ENCODE data around the gene STOML1. TPM values are rescaled to one million over a fixed set of nuclear protein-coding genes. Genes with fewer than 3 reads are reported as not detected.

Gene STOML1
- total RNA-seq, 2 experiments from 2014 or later, result 12.0 to 12.8 TPM

GRCh38 chr15:74032606-74033561 is 40.8 kb upstream of the STOML1 start:
- Mint-ChIP-seq H3K4me1 (no peaks in the 10 kb centered on the region), H3K36me3 (ENCODE audit: low read depth) (peaks cover 63% of the 10 kb centered on the region), H3K27ac (peak overlapping the region; percentile 25), H3K4me3 (no peak overlapping the region), H3K27me3 (no peaks in the 10 kb centered on the region), H3K9me3 (no peaks in the 10 kb centered on the region)
- POLR2A ChIA-PET, result no interaction called here
- no peak for DNase-seq
- CTCF ChIA-PET, result interaction anchor here (0.6 to 2.4 kb wide), 5 partner anchors 8 to 933 kb away, joined by 3 to 11 read pairs (median 4); no protein-coding TSS in a partner anchor

GRCh38 chr15:74032046-74032445 is 40.0 kb upstream of the STOML1 start:
- no peaks in the 10 kb centered on the region for H3K9me3 Mint-ChIP-seq
- ChIA-PET CTCF (interaction anchor here (1.0 to 1.7 kb wide), 3 partner anchors 9 to 59 kb away, joined by 3 to 5 read pairs (median 4); no protein-coding TSS in a partner anchor), POLR2A (no interaction called here)
- H3K36me3 Mint-ChIP-seq (ENCODE audit: low read depth), result peaks cover 57% of the 10 kb centered on the region
- no peaks in the 10 kb centered on the region for H3K4me1 Mint-ChIP-seq
- DNase-seq, result no peak
- H3K4me3 Mint-ChIP-seq, result no peak overlapping the region
- H3K27ac Mint-ChIP-seq, result peak overlapping the region; percentile 71
- no peaks in the 10 kb centered on the region for H3K27me3 Mint-ChIP-seq

GRCh38 chr15:74028646-74029045 is 36.6 kb upstream of the STOML1 start:
- no peak for DNase-seq
- Mint-ChIP-seq H3K4me3 (no peak overlapping the region), H3K27me3 (no peaks in the 10 kb centered on the region), H3K9me3 (no peaks in the 10 kb centered on the region), H3K36me3 (ENCODE audit: low read depth) (peaks cover 53% of the 10 kb centered on the region), H3K4me1 (no peaks in the 10 kb centered on the region), H3K27ac (no peak overlapping the region)
- CTCF ChIA-PET, result interaction anchor here (0.5 to 1.7 kb wide), 2 partner anchors 17 to 82 kb away, joined by 3 to 5 read pairs; no protein-coding TSS in a partner anchor
- POLR2A ChIA-PET, result no interaction called here

- no peaks in the 10 kb centered on the region for H3K4me1 Mint-ChIP-seq
- no peak for DNase-seq
- no peak overlapping the region for H3K27ac Mint-ChIP-seq
- peaks cover 56% of the 10 kb centered on the region for H3K36me3 Mint-ChIP-seq (ENCODE audit: low read depth)
- ChIA-PET POLR2A (no interaction called here), CTCF (interaction anchor here (0.9 to 1.7 kb wide), 5 partner anchors 18 to 154 kb away, joined by 3 to 5 read pairs (median 4); partner anchors contain the start of gene TBC1D21)
- no peaks in the 10 kb centered on the region for H3K27me3 Mint-ChIP-seq
- H3K9me3 Mint-ChIP-seq, result no peaks in the 10 kb centered on the region
- no peak overlapping the region for H3K4me3 Mint-ChIP-seq
Observed at GRCh38 chr15:74027688-74028087, 35.6 kb upstream of the STOML1 start.

- H3K27ac Mint-ChIP-seq, result no peak overlapping the region
- H3K27me3 Mint-ChIP-seq, result no peaks in the 10 kb centered on the region
- POLR2A ChIA-PET, result no interaction called here
- H3K36me3 Mint-ChIP-seq (ENCODE audit: low read depth), result peaks cover 57% of the 10 kb centered on the region
- peaks cover 15% of the 10 kb centered on the region for H3K4me1 Mint-ChIP-seq
- no peak for DNase-seq
- no peaks in the 10 kb centered on the region for H3K9me3 Mint-ChIP-seq
- H3K4me3 Mint-ChIP-seq, result no peak overlapping the region
- CTCF ChIA-PET, result no interaction called here
Observed at GRCh38 chr15:74025436-74025835, 33.3 kb upstream of the STOML1 start.

GRCh38 chr15:74024687-74025086 is 32.6 kb upstream of the STOML1 start:
- Mint-ChIP-seq H3K36me3 (ENCODE audit: low read depth) (peaks cover 58% of the 10 kb centered on the region), H3K27ac (no peak overlapping the region), H3K27me3 (no peaks in the 10 kb centered on the region), H3K9me3 (no peaks in the 10 kb centered on the region), H3K4me3 (no peak overlapping the region), H3K4me1 (peaks cover 20% of the 10 kb centered on the region)
- CTCF ChIA-PET, result interaction anchor here (1.1 to 1.4 kb wide), 3 partner anchors 15 to 52 kb away, joined by 3 to 4 read pairs (median 3); no protein-coding TSS in a partner anchor
- POLR2A ChIA-PET, result no interaction called here
- no peak for DNase-seq

- H3K36me3 Mint-ChIP-seq (ENCODE audit: low read depth), result peaks cover 53% of the 10 kb centered on the region
- DNase-seq, result no peak
- H3K27ac Mint-ChIP-seq, result no peak overlapping the region
- ChIA-PET POLR2A (no interaction called here), CTCF (interaction anchor here (1.0 kb wide), 1 partner anchor 13 kb away, joined by 3 read pairs; no protein-coding TSS in a partner anchor)
- no peak overlapping the region for H3K4me3 Mint-ChIP-seq
- H3K4me1 Mint-ChIP-seq, result peaks cover 20% of the 10 kb centered on the region
- no peaks in the 10 kb centered on the region for H3K9me3 Mint-ChIP-seq
- H3K27me3 Mint-ChIP-seq, result no peaks in the 10 kb centered on the region
Observed at GRCh38 chr15:74022706-74023470, 30.8 kb upstream of the STOML1 start.

GRCh38 chr15:74019734-74020133 is 27.6 kb upstream of the STOML1 start:
- POLR2A ChIA-PET, result no interaction called here
- Mint-ChIP-seq H3K4me3 (no peak overlapping the region), H3K27ac (no peak overlapping the region), H3K27me3 (no peaks in the 10 kb centered on the region), H3K9me3 (no peaks in the 10 kb centered on the region), H3K36me3 (ENCODE audit: low read depth) (peaks cover 48% of the 10 kb centered on the region), H3K4me1 (peaks cover 34% of the 10 kb centered on the region)
- CTCF ChIA-PET, result interaction anchor here (1.0 kb wide), 1 partner anchor 14 kb away, joined by 5 read pairs; no protein-coding TSS in a partner anchor
- DNase-seq, result no peak

GRCh38 chr15:74013374-74013894 is 21.3 kb upstream of the STOML1 start:
- DNase-seq, result no peak
- no peaks in the 10 kb centered on the region for H3K27me3 Mint-ChIP-seq
- H3K4me3 Mint-ChIP-seq, result no peak overlapping the region
- H3K27ac Mint-ChIP-seq, result no peak overlapping the region
- H3K36me3 Mint-ChIP-seq (ENCODE audit: low read depth), result peaks cover 60% of the 10 kb centered on the region
- H3K9me3 Mint-ChIP-seq, result peaks cover 2% of the 10 kb centered on the region
- ChIA-PET CTCF (no interaction called here), POLR2A (interaction anchor here (0.6 kb wide), 1 partner anchor 28 kb away, joined by 3 read pairs; no protein-coding TSS in a partner anchor)
- peaks cover 53% of the 10 kb centered on the region for H3K4me1 Mint-ChIP-seq

GRCh38 chr15:74011610-74012009 is 19.5 kb upstream of the STOML1 start:
- CTCF ChIA-PET, result interaction anchor here (1.4 to 1.5 kb wide), 2 partner anchors 15 to 16 kb away, joined by 3 to 4 read pairs; no protein-coding TSS in a partner anchor
- Mint-ChIP-seq H3K9me3 (peaks cover 2% of the 10 kb centered on the region), H3K4me1 (peaks cover 67% of the 10 kb centered on the region), H3K36me3 (ENCODE audit: low read depth) (peaks cover 74% of the 10 kb centered on the region), H3K4me3 (no peak overlapping the region), H3K27ac (no peak overlapping the region), H3K27me3 (no peaks in the 10 kb centered on the region)
- no peak for DNase-seq
- POLR2A ChIA-PET, result no interaction called here

- H3K36me3 Mint-ChIP-seq (ENCODE audit: low read depth), result peaks cover 78% of the 10 kb centered on the region
- H3K4me3 Mint-ChIP-seq, result no peak overlapping the region
- H3K4me1 Mint-ChIP-seq, result peaks cover 71% of the 10 kb centered on the region
- DNase-seq, result no peak
- H3K27me3 Mint-ChIP-seq, result no peaks in the 10 kb centered on the region
- POLR2A ChIA-PET, result no interaction called here
- H3K27ac Mint-ChIP-seq, result peak overlapping the region; percentile 70
- H3K9me3 Mint-ChIP-seq, result peaks cover 2% of the 10 kb centered on the region
- CTCF ChIA-PET, result interaction anchor here (1.0 to 1.5 kb wide), 4 partner anchors 14 to 38 kb away, joined by 3 to 5 read pairs (median 4); no protein-coding TSS in a partner anchor
Observed at GRCh38 chr15:74010929-74011540, 18.9 kb upstream of the STOML1 start.

GRCh38 chr15:74008901-74009300 is 16.8 kb upstream of the STOML1 start:
- peaks cover 80% of the 10 kb centered on the region for H3K36me3 Mint-ChIP-seq (ENCODE audit: low read depth)
- CTCF ChIA-PET, result no interaction called here
- no peak overlapping the region for H3K4me3 Mint-ChIP-seq
- H3K4me1 Mint-ChIP-seq, result peaks cover 66% of the 10 kb centered on the region
- no peak for DNase-seq
- peak overlapping the region; percentile 64 for H3K27ac Mint-ChIP-seq
- H3K27me3 Mint-ChIP-seq, result no peaks in the 10 kb centered on the region
- POLR2A ChIA-PET, result no interaction called here
- peaks cover 1% of the 10 kb centered on the region for H3K9me3 Mint-ChIP-seq
